HCT116 (cell line): ENCODE measurements around the gene CYB5R2. TPM values are rescaled to one million over a fixed set of nuclear protein-coding genes. Genes with fewer than 3 reads are reported as not detected.

Experiments
- ATAC-seq: fragments of 200-7000 bp; cut with Tn5 transposase; 2 replicates; pipeline ENCODE4 v1.9.1; 2020; ENCODE audit warnings: mild to moderate bottlenecking, moderate library complexity
- BruUV-seq: library from RNA; stranded (reverse); fragments of 400-500 nt; replicated peaks from 2 replicates; lab custom pipeline; 2021; lab: Mats Ljungman, UMichigan
- CTCF ChIA-PET: fragments of 300-600 bp; sonication (Branson Sonifier 250); formaldehyde crosslinking; loops from one replicate; lab custom pipeline; 2021; ENCODE audit warnings: antibody characterized with exemption; lab: Charles Lee
- POLR2A ChIA-PET: fragments of 300-600, 350-600 bp; sonication (Branson Sonifier 250); formaldehyde crosslinking; loops from one replicate; lab custom pipeline; 2021; ENCODE audit warnings: antibody characterized with exemption; lab: Charles Lee
- RAD21 ChIA-PET, 2 experiments: fragments of 300-600 bp; sonication (Branson Sonifier 250); formaldehyde crosslinking; loops; one replicate each; lab custom pipeline; 2023; ENCODE audit warnings: low total read pairs in 2 of 2; ENCODE audit not compliant: uncharacterized antibody in 2 of 2, unreplicated experiment in 2 of 2, low non-redundant PET in 1 of 2; lab: Charles Lee
- DNase-seq: peaks from one replicate; pipeline ENCODE4 v3.0.0-alpha.2; 2010; ENCODE audit warnings: low read depth, low spot score
- H2AFZ ChIP-seq: fragments of 200-600 bp; shearing (Covaris generic), sonication (generic); 2 replicates; pipeline ENCODE4 v1.6.1; 2017; ENCODE audit warnings: low read depth, mixed run types, mixed read lengths, antibody characterized with exemption, low read length; ENCODE audit not compliant: poor library complexity, severe bottlenecking
- H3K27ac ChIP-seq: 2 replicates; pipeline ENCODE4 v1.5.1; 2012; ENCODE audit warnings: low read depth, low read length
- H3K27me3 ChIP-seq: fragments of 200-600 bp; sonication (generic); 2 replicates; pipeline ENCODE4 v1.6.1; 2016; ENCODE audit warnings: mixed run types, low read length, mixed read lengths; ENCODE audit not compliant: insufficient read depth
- H3K36me3 ChIP-seq, 2 experiments: fragments of 200-500 bp in 1 of 2; fragments of 200-600 bp in 1 of 2; sonication (Bioruptor generic) in 1 of 2; sonication (generic) in 1 of 2; 2 replicates each; pipeline versions ENCODE4 v1.5.1 to v1.6.1; 2014 to 2016; ENCODE audit warnings: low read length in 2 of 2, inconsistent platforms in 1 of 2, mixed read lengths in 1 of 2, mixed run types in 1 of 2; ENCODE audit not compliant: insufficient read depth in 2 of 2, control insufficient read depth in 1 of 2
- H3K4me1 ChIP-seq, 2 experiments: fragments of 200-600 bp in 1 of 2; sonication (generic) in 1 of 2; 2 replicates each; pipeline versions ENCODE4 v1.5.1 to v1.6.1; 2012 to 2017; ENCODE audit warnings: low read length in 2 of 2, inconsistent platforms in 1 of 2, mild to moderate bottlenecking in 1 of 2, mixed read lengths in 1 of 2, mixed run types in 1 of 2, moderate library complexity in 1 of 2; ENCODE audit not compliant: insufficient read depth in 2 of 2, control insufficient read depth in 1 of 2
- H3K4me2 ChIP-seq: fragments of 200-600 bp; sonication (generic); 2 replicates; pipeline ENCODE4 v1.6.1; 2017; ENCODE audit warnings: mixed run types, low read length, mixed read lengths
- H3K4me3 ChIP-seq, 2 experiments: fragments of 200-600 bp in 1 of 2; sonication (generic) in 1 of 2; replicated peaks in 1 of 2; 2 replicates each; pipeline ENCODE4 v1.5.1; 2011 to 2016; ENCODE audit warnings: low read length in 2 of 2, control low read depth in 1 of 2, low read depth in 1 of 2, mild to moderate bottlenecking in 1 of 2, mixed read lengths in 1 of 2, mixed run types in 1 of 2
- H3K79me2 ChIP-seq: fragments of 200-600 bp; sonication (generic); 2 replicates; pipeline ENCODE4 v1.6.1; 2017; ENCODE audit warnings: mild to moderate bottlenecking, mixed run types, low read length, moderate library complexity, mixed read lengths; ENCODE audit not compliant: insufficient read depth
- H3K9ac ChIP-seq: fragments of 200-600 bp; sonication (generic); 2 replicates; pipeline ENCODE4 v1.6.1; 2016; ENCODE audit warnings: low read length, mixed read lengths
- H3K9me2 ChIP-seq: fragments of 200-600 bp; sonication (generic), shearing (Covaris generic); 2 replicates; pipeline ENCODE4 v1.6.1; 2017; ENCODE audit warnings: mixed run types, mild to moderate bottlenecking, moderate library complexity; ENCODE audit not compliant: insufficient read depth
- H3K9me3 ChIP-seq, 2 experiments: fragments of 200-500 bp in 1 of 2; fragments of 200-600 bp in 1 of 2; sonication (Bioruptor generic) in 1 of 2; sonication (generic) in 1 of 2; 2 replicates each; pipeline ENCODE4 v1.6.1; 2014 to 2017; ENCODE audit warnings: low read length in 2 of 2, mixed read lengths in 2 of 2, inconsistent platforms in 1 of 2, low read depth in 1 of 2, mild to moderate bottlenecking in 1 of 2, mixed run types in 1 of 2, moderate library complexity in 1 of 2; ENCODE audit not compliant: control insufficient read depth in 1 of 2, insufficient read depth in 1 of 2
- H4K20me1 ChIP-seq: fragments of 200-600 bp; sonication (generic), shearing (Covaris generic); 2 replicates; pipeline ENCODE4 v1.6.1; 2017; ENCODE audit warnings: mixed run types, mild to moderate bottlenecking, moderate library complexity; ENCODE audit not compliant: insufficient read depth
- ATF3 ChIP-seq: IDR thresholded peaks from 2 replicates; pipeline ENCODE4 v1.6.1; 2012
- CEBPB ChIP-seq: IDR thresholded peaks from 2 replicates; pipeline ENCODE4 v1.6.1; 2012; ENCODE audit warnings: low read depth
- CTCF ChIP-seq, 3 experiments: fragments of 200-600 bp in 1 of 3; sonication (generic) in 1 of 3; IDR thresholded peaks in 2 of 3; conservative IDR thresholded peaks in 1 of 3; 2 replicates each; pipeline ENCODE4 v1.5.1; 2012 to 2017; ENCODE audit warnings: low read depth in 2 of 3, low read length in 2 of 3, antibody characterized with exemption in 1 of 3, borderline replicate concordance in 1 of 3, control low read depth in 1 of 3, mild to moderate bottlenecking in 1 of 3, mixed read lengths in 1 of 3, mixed run types in 1 of 3, moderate library complexity in 1 of 3; ENCODE audit not compliant: insufficient read depth in 1 of 3
- EGR1 ChIP-seq: IDR thresholded peaks from 2 replicates; pipeline ENCODE4 v1.6.1; 2012; ENCODE audit warnings: low read depth
- EZH2phosphoT487 ChIP-seq: fragments of 200-600 bp; IDR thresholded peaks from 2 replicates; pipeline ENCODE4 v1.6.1; 2018; ENCODE audit warnings: antibody characterized with exemption, borderline replicate concordance
- JUND ChIP-seq: IDR thresholded peaks from 2 replicates; pipeline ENCODE4 v1.6.1; 2012
- RAD21 ChIP-seq: IDR thresholded peaks from 2 replicates; pipeline ENCODE4 v1.6.1; 2012; ENCODE audit warnings: low read depth, mild to moderate bottlenecking
- ZBTB33 ChIP-seq: IDR thresholded peaks from 2 replicates; pipeline ENCODE4 v1.6.1; 2011; ENCODE audit warnings: mild to moderate bottlenecking, low read length, moderate library complexity; ENCODE audit not compliant: insufficient replicate concordance; ENCODE audit errors: extremely low read depth
- intact Hi-C: fragments of 100-400 bp; cut with micrococcal nuclease; formaldehyde crosslinking; loops from 2 replicates; pipeline ENCODE4 v1.10.0; 2022
- total RNA-seq: library from RNA; stranded (reverse); gene quantifications from one replicate; pipeline ENCODE4 v1.2.1, GENCODE V29; 2021; ENCODE audit not compliant: unreplicated experiment
- TF ChIP-seq, protein P1 (sequence below): IDR thresholded peaks from 2 replicates; pipeline ENCODE4 v1.6.1; 2012
- TF ChIP-seq, protein P2 (sequence below): IDR thresholded peaks from 2 replicates; pipeline ENCODE4 v1.6.1; 2012; ENCODE audit warnings: low read depth

The CYB5R2 gene
- total RNA-seq, 1 experiment from 2014 or later: 14.4 TPM

DNA sequence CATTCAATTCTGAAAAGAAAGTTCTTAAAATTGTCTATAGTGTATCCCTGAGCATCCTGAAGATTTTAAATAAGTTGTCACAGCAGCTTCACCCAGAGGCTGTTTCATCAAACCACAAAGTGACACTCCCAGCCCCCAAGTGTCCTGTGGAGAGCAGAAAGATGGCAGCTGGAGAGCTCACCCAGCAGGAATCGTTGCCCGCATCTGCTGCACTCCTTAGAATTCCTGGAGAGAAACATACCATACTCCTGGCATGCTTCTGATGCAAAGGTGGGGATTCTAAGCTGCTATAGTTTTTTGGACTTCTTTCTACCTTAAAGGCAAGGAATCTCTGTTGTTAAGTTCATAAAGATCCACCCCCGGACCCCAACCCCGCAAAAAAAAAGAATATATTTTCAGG, 13.5 kb upstream of the CYB5R2 start:
- ChIA-PET CTCF (interaction anchor here (0.7 to 0.9 kb wide), 2 partner anchors 8 to 301 kb away, joined by 3 to 4 read pairs; partner anchors contain the start of gene EIF3F), RAD21 (no interaction called here)
- intact Hi-C loops: no loop called here
- no peaks in the 10 kb centered on the region for H3K9me3 ChIP-seq
- BruUV-seq: no TSS peak
- H3K27ac ChIP-seq: no peak overlapping the region
- H3K27me3 ChIP-seq: peaks cover 87% of the 10 kb centered on the region
- no peaks in the 10 kb centered on the region for H3K4me1 ChIP-seq
- DNase-seq: no peak
- TF ChIP-seq ZBTB33 (no peak), CEBPB (no peak), EZH2phosphoT487 (no peak), EGR1 (no peak), RAD21 (no peak), JUND (no peak), ATF3 (no peak), CTCF (IDR thresholded peaks at IDR 0.05 in 2 of 3, conservative IDR thresholded peaks at IDR 0.05 in 1 of 3; ENCODE audit: borderline replicate concordance in 1 of 3, insufficient read depth in 1 of 3, low read depth in 2 of 3, low read length in 2 of 3) (no peak)
- TF ChIP-seq, protein P1, sequence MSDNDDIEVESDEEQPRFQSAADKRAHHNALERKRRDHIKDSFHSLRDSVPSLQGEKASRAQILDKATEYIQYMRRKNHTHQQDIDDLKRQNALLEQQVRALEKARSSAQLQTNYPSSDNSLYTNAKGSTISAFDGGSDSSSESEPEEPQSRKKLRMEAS: no peak
- TF ChIP-seq, protein P2, sequence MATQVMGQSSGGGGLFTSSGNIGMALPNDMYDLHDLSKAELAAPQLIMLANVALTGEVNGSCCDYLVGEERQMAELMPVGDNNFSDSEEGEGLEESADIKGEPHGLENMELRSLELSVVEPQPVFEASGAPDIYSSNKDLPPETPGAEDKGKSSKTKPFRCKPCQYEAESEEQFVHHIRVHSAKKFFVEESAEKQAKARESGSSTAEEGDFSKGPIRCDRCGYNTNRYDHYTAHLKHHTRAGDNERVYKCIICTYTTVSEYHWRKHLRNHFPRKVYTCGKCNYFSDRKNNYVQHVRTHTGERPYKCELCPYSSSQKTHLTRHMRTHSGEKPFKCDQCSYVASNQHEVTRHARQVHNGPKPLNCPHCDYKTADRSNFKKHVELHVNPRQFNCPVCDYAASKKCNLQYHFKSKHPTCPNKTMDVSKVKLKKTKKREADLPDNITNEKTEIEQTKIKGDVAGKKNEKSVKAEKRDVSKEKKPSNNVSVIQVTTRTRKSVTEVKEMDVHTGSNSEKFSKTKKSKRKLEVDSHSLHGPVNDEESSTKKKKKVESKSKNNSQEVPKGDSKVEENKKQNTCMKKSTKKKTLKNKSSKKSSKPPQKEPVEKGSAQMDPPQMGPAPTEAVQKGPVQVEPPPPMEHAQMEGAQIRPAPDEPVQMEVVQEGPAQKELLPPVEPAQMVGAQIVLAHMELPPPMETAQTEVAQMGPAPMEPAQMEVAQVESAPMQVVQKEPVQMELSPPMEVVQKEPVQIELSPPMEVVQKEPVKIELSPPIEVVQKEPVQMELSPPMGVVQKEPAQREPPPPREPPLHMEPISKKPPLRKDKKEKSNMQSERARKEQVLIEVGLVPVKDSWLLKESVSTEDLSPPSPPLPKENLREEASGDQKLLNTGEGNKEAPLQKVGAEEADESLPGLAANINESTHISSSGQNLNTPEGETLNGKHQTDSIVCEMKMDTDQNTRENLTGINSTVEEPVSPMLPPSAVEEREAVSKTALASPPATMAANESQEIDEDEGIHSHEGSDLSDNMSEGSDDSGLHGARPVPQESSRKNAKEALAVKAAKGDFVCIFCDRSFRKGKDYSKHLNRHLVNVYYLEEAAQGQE: no peak
- TF ChIP-seq, all 23 proteins: peak for 0
- no peaks in the 10 kb centered on the region for H3K9me2 ChIP-seq
- no peak for ATAC-seq
- no peak overlapping the region for H2AFZ ChIP-seq
- no peaks in the 10 kb centered on the region for H3K36me3 ChIP-seq
- no peak overlapping the region for H3K4me3 ChIP-seq
- H3K9ac ChIP-seq: no peak overlapping the region
- H4K20me1 ChIP-seq: no peaks in the 10 kb centered on the region
- H3K79me2 ChIP-seq: no peaks in the 10 kb centered on the region
- H3K4me2 ChIP-seq: no peak overlapping the region
- POLR2A ChIA-PET: no interaction called here
